Activated CD4-positive, alpha-beta T cell treated with anti-CD3 and anti-CD28 coated beads for 24 hours (primary cell): Measurements from ENCODE around the gene APOL3.
"Not testable (repeated sequence)": the region's sequence is repeated elsewhere in the genome, so short reads cannot be mapped to it uniquely, and the experiment has no call there.

Experiments used
- DNase-seq, 2 donors: peaks; one replicate each; pipeline ENCODE4 v3.0.0-alpha.2; 2020; ENCODE audit warnings: low read depth in 2 of 2

APOL3 gene

GRCh38 chr22:36160499-36160942, at the start of gene APOL3:
Gene APOL3 (minus strand): TSS chr22:36160755. CDS start chr22:36149055, 11,700 bp downstream.
- DNase-seq = peak in 1 of 2 donors; percentile 26

DNA sequence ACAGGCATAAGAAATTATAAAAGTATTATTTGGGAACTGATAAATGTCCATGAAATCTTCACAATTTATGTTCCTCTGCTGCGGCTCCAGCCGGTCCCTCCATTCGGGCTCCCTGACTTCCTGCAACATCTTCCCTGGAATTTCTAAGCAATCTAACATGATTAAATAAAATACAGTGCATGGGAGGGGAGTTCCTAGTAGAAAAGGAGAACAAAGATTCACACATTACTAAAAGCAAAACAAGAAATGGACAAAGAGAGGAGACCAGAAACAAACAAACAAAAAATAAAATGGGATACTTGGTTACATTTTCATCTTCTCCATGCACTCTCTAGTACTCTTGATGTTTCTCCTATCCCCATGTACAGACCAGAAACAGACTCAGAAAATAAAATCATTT, 49.7 kb upstream of the APOL3 start:
- DNase-seq = no peak

- not testable (repeated sequence) for DNase-seq
Observed at GRCh38 chr22:36209488-36209908, 48.9 kb upstream of the APOL3 start.

GRCh38 chr22:36208914-36209313, 48.4 kb upstream of the APOL3 start:
- no peak for DNase-seq

GRCh38 chr22:36208162-36208765, 47.7 kb upstream of the APOL3 start:
- DNase-seq = no peak

DNA sequence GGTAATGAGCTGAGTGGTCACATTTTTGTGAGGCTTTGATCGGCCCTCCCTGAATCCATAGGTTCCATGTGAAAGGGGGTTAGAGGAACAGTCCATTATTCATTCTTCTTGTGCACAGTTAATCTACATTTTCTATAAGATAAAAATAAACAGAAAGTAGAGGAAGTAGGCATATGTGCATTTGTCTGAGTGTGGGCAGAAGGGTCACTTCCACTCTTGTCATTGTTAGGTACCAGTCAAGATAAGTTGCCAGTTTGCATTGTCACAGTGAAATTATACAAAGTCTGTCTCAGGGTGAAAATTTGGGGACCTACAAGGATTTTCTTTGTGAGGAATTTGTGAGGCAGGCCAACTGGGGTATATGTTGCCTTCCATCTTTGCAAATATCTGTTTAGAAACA, 45.7 kb upstream of the APOL3 start:
- DNase-seq = no peak

DNA sequence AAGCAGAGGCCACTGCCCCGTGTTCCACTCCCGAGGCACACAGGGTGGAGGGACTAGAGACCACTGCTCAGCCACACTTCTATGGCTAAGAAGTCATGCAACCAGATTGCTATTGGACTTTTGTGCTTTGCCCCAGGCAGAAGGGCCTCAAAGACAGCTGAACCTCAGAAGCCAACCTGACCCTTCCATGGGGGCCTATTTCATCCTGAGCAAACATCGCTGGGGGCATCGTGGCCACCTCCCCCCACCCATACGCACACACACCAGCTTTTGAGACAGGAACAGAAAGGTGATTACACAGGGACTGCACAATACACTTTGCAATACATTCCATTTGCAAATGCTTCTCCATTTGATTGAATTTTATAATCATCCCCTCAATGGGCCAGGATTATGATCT, 45.0 kb upstream of the APOL3 start:
- not testable (repeated sequence) for DNase-seq

DNA sequence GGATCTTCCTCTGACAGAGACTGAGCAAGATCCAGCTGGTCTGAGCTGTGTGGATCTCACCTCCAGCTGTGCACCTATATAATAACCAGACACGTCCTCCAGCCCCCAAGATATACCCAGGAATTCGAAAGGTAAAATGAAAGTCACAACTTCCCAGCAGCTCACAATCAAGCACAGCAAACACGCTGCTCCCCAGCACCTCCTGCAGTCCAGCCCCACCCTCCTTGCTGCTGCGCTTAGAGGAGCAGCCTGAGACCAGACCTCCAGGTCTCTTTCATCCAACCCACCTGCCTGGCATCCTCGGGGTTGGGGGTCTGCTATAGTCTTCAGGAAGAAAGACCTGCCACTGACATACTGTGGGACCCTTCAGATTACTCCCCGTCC, 44.1 kb upstream of the APOL3 start:
- no peak for DNase-seq

DNA sequence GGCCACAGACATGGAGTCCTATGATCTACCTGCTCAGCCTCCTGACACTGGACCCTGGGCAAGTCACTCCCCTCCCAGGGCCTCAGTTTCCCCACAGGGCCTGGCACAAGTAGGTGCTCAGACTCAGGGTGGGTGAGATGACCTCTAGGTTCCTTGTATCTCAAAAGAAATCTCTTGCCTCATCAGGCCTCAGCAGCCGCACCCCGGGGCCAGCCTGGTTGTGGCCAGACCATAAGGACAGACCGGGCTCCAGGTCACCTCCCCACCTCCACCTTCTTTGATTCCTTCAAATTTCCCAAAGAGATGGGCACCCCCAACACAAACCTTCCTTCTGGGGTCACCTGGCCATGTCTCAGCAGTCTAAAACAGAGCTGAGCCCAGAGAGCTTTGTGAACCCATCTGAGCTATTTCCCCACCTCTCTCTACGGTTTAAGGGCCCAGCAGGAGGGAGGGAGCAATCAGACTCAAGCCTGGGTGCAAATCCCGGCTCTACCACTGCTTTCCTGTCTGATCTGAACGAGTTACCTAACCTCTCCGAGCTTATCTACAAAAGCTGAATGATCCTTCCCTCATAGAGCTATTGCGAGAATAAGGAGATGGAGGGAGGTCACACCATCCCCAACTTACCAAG, 43.6 kb upstream of the APOL3 start:
- no peak for DNase-seq

GRCh38 chr22:36203441-36203840, 42.9 kb upstream of the APOL3 start:
- DNase-seq = not testable (repeated sequence)

GRCh38 chr22:36202906-36203305, 42.4 kb upstream of the APOL3 start:
- not testable (repeated sequence) for DNase-seq

DNA sequence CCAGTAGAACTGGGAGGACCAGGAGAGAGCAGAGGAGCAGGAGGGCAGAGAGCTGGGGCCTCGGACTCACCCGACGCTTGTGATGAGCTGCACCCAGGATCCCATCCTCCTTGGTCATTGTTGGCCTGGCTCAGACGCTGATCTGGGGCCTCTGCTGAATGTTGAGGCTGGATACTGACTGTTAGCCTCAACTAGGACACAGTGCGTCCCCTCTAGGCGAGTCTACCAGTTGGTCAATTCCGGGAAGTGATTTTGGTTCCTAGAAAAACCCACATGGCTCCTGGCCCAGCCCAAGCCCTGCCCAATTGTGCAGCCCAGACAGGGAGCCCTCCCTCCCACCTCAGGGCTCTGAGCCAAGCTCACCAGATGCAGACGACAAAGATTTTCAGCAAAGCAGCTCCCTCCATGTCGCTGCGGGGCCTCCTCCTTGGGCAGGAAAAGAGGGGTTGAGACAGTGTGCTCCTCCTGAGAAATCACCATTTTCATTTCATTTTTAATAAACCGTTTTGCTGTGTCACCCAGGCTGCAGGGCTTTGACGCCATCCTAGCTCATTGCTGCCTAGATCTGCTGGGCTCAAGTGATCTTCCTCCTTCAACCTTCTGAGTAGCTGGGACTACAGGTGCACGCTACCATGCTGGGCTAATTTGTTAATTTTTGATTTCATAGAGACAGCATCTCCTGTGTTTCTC, 41.2 kb upstream of the APOL3 start, which contains the start of gene APOL4:
APOL4 (minus strand) TSS at position 180 of the 690 bp plus-strand sequence; CDS start at position 105, 75 bp downstream.
- DNase-seq = no peak

GRCh38 chr22:36201025-36201424, 40.5 kb upstream of the APOL3 start:
- not testable (repeated sequence) for DNase-seq

GRCh38 chr22:36199001-36199551, 38.5 kb upstream of the APOL3 start:
- DNase-seq = no peak

DNA sequence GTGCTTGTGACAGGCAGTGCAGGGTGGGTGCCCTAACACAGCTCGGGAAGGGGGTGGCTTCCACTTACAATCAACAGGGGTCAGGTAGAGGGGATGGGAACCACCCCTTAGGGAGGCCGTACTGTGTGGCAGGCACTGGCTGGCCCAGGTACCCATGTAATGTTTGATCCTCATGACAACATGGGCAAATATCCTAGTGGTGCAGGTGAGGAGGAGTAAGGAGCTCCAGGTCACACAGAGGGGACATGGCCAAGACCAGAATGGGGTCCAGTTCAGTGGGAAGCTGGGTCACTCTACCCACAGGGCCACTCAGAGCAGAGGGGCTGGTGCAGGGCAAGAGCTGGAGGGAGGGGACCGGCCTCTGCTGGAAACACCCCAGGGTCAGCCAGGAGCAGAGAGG, 38.0 kb upstream of the APOL3 start:
- no peak for DNase-seq

- no peak for DNase-seq
Observed at GRCh38 chr22:36197514-36198146, 37.1 kb upstream of the APOL3 start.

DNA sequence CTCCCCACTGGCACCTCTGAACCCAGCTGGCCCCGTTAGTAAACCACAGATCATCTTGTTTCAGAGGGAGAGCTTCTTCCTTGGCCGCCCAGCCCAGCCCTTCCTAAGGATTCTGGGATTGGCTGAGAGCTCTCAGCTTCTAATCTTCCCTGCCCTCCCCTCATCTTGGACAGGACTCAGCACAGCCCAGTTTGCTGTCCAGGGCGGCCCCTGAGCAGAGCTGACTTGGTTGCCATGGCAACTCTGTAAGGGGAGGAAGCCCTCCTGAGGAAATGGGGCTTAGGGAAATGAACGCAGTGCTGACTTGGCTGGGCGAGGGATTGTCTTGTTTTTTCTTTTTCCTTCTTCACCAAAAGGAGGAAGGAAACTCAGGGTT, 36.5 kb upstream of the APOL3 start:
- no peak for DNase-seq

- DNase-seq = no peak
Observed at GRCh38 chr22:36196254-36197064, 35.9 kb upstream of the APOL3 start.

DNA sequence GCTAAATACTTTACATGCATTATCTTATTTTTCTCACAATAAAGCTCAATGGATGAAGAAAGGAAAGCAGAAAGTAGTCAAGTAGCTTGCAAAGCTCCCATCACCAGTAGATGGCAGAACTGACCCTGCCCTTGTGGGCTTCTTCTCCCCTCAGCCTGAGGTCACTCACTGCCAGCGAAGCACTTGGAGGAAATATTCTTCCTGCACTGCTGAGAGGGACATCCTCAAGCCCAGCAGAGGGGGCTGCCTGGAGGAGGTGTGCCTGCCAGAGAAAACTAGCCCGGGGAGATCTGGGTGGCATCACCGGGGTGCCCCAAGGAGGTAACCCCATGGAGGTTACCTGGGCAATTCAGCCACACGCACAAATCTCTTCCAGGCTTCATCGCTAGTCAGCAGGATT, 34.4 kb upstream of the APOL3 start:
- DNase-seq = peak; percentile 16 to 23

DNA sequence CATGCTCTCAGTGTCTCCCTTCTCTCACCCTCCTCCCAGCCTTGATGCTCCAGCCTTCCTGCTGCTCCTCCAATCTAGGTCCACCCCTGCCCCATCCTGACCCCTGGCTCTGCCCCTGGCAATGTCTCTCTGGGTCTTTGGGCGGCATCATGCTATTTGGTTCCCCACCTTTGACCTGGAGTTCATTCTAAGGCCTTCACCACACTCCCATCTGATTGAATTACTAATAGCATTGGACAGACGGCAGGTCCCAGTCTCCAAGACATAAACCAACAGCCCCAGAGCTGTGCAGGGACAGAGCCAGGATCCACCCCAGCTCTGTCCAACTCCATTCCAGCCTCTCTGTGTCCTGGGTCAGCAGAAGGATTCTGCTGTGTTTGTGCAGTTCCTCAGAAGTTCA, 33.8 kb upstream of the APOL3 start:
- DNase-seq = no peak

GRCh38 chr22:36193577-36193976, 33.0 kb upstream of the APOL3 start:
- DNase-seq = no peak
